IPS-18a (cell line): Measurements from ENCODE around the gene NPVF.
A peak's percentile ranks its signal among the peaks of the same experiment; 100 is the strongest.

Experiments used
- H3K27ac ChIP-seq: one replicate; pipeline ENCODE4 v1.5.1; 2013; ENCODE audit warnings: low read length
- H3K27me3 ChIP-seq: one replicate; pipeline ENCODE4 v1.6.1; 2013; ENCODE audit warnings: mild to moderate bottlenecking, low read length; ENCODE audit not compliant: control insufficient read depth, insufficient read depth
- H3K36me3 ChIP-seq: one replicate; pipeline ENCODE4 v1.6.1; 2013; ENCODE audit warnings: low read depth, low read length; ENCODE audit not compliant: control insufficient read depth
- H3K4me1 ChIP-seq: one replicate; pipeline ENCODE4 v1.6.1; 2013; ENCODE audit warnings: low read depth, low read length; ENCODE audit not compliant: control insufficient read depth
- H3K4me3 ChIP-seq: one replicate; pipeline ENCODE4 v1.5.1; 2013; ENCODE audit warnings: low read length
- H3K9ac ChIP-seq: one replicate; pipeline ENCODE4 v1.6.1; 2013; ENCODE audit warnings: mild to moderate bottlenecking, low read length, moderate library complexity
- H3K9me3 ChIP-seq: one replicate; pipeline ENCODE4 v1.6.1; 2013; ENCODE audit warnings: low read depth, low read length; ENCODE audit not compliant: control insufficient read depth

Gene NPVF

GRCh38 chr7:25189197-25189596 lies 39.1 kb downstream of the NPVF start:
- no peaks in the 10 kb centered on the region for H3K9me3 ChIP-seq
- H3K4me1 ChIP-seq: no peaks in the 10 kb centered on the region
- no peak overlapping the region for H3K27ac ChIP-seq
- no peaks in the 10 kb centered on the region for H3K36me3 ChIP-seq
- no peaks in the 10 kb centered on the region for H3K27me3 ChIP-seq
- H3K4me3 ChIP-seq: no peak overlapping the region
- no peak overlapping the region for H3K9ac ChIP-seq

GRCh38 chr7:25187932-25188331 lies 40.4 kb downstream of the NPVF start:
- no peak overlapping the region for H3K4me3 ChIP-seq

GRCh38 chr7:25186436-25186835 lies 41.9 kb downstream of the NPVF start:
- no peak overlapping the region for H3K27ac ChIP-seq
- H3K27me3 ChIP-seq: no peaks in the 10 kb centered on the region
- H3K4me1 ChIP-seq: no peaks in the 10 kb centered on the region
- no peak overlapping the region for H3K9ac ChIP-seq
- no peaks in the 10 kb centered on the region for H3K36me3 ChIP-seq
- H3K4me3 ChIP-seq: no peak overlapping the region
- H3K9me3 ChIP-seq: no peaks in the 10 kb centered on the region

More at GRCh38 chr7:25187932-25188331, 40.4 kb downstream of the NPVF start:
- H3K9me3 ChIP-seq: no peaks in the 10 kb centered on the region
- no peaks in the 10 kb centered on the region for H3K27me3 ChIP-seq
- H3K4me1 ChIP-seq: no peaks in the 10 kb centered on the region
- H3K27ac ChIP-seq: no peak overlapping the region
- no peak overlapping the region for H3K9ac ChIP-seq
- H3K36me3 ChIP-seq: no peaks in the 10 kb centered on the region

GRCh38 chr7:25181532-25181931 lies 46.8 kb downstream of the NPVF start:
- no peaks in the 10 kb centered on the region for H3K36me3 ChIP-seq
- H3K4me3 ChIP-seq: no peak overlapping the region
- H3K4me1 ChIP-seq: peaks cover 10% of the 10 kb centered on the region
- H3K27me3 ChIP-seq: peaks cover 18% of the 10 kb centered on the region
- no peak overlapping the region for H3K9ac ChIP-seq
- H3K27ac ChIP-seq: no peak overlapping the region
- H3K9me3 ChIP-seq: no peaks in the 10 kb centered on the region

GRCh38 chr7:25180946-25181345 lies 47.3 kb downstream of the NPVF start:
- H3K27ac ChIP-seq: no peak overlapping the region
- H3K36me3 ChIP-seq: no peaks in the 10 kb centered on the region
- H3K9me3 ChIP-seq: no peaks in the 10 kb centered on the region
- H3K9ac ChIP-seq: no peak overlapping the region
- peaks cover 10% of the 10 kb centered on the region for H3K4me1 ChIP-seq
- peak overlapping the region; percentile 11 for H3K4me3 ChIP-seq
- H3K27me3 ChIP-seq: peaks cover 18% of the 10 kb centered on the region

- no peak overlapping the region for H3K9ac ChIP-seq
- H3K4me3 ChIP-seq: peak overlapping the region; percentile 11
- H3K4me1 ChIP-seq: peaks cover 10% of the 10 kb centered on the region
- no peaks in the 10 kb centered on the region for H3K9me3 ChIP-seq
- H3K27ac ChIP-seq: no peak overlapping the region
- peaks cover 18% of the 10 kb centered on the region for H3K27me3 ChIP-seq
- no peaks in the 10 kb centered on the region for H3K36me3 ChIP-seq
Measured at GRCh38 chr7:25180592-25180923, 47.7 kb downstream of the NPVF start.

- Histone ChIP-seq H3K4me3 (peak overlapping the region; percentile 82), H3K27me3 (peaks cover 18% of the 10 kb centered on the region), H3K9me3 (no peaks in the 10 kb centered on the region), H3K4me1 (peaks cover 10% of the 10 kb centered on the region), H3K36me3 (no peaks in the 10 kb centered on the region), H3K9ac (peak overlapping the region; percentile 33), H3K27ac (no peak overlapping the region)
Measured at GRCh38 chr7:25179771-25180591, 48.3 kb downstream of the NPVF start.

- H3K27ac ChIP-seq: no peak overlapping the region
Measured at GRCh38 chr7:25179325-25179724, 49.0 kb downstream of the NPVF start.

More at GRCh38 chr7:25179325-25179724, 49.0 kb downstream of the NPVF start:
- H3K9ac ChIP-seq: peak overlapping the region; percentile 33
- peaks cover 18% of the 10 kb centered on the region for H3K27me3 ChIP-seq
- peaks cover 10% of the 10 kb centered on the region for H3K4me1 ChIP-seq
- H3K4me3 ChIP-seq: peak overlapping the region; percentile 82
- no peaks in the 10 kb centered on the region for H3K9me3 ChIP-seq
- H3K36me3 ChIP-seq: no peaks in the 10 kb centered on the region
